ENCODE results near the gene GEMIN5.
"Not testable (repeated sequence)": the region's sequence is repeated elsewhere in the genome, so short reads cannot be mapped to it uniquely, and the experiment has no call there.

The GEMIN5 gene

GRCh38 chr5:154937718-154938466, at the start of gene GEMIN5:
Gene GEMIN5 (minus strand): TSS chr5:154938211. CDS start chr5:154938133, 78 bp downstream.
- Mint-ChIP-seq H3K36me3 (ENCODE audit: low read depth) (peaks cover 38% of the 10 kb centered on the region), H3K4me1 (ENCODE audit: low read depth) (peaks cover 21% of the 10 kb centered on the region)
- intact Hi-C loops (cut with micrococcal nuclease) = loop anchor here (2.0 to 10.0 kb wide), 2 partner anchors 79 to 183 kb away; partner anchors contain the start of genes CNOT8 and LARP1

GRCh38 chr5:154986151-154986550, 48.1 kb upstream of the GEMIN5 start:
- H3K4me3 Mint-ChIP-seq = no peak overlapping the region
- no peaks in the 10 kb centered on the region for H3K36me3 Mint-ChIP-seq (ENCODE audit: low read depth)
- peaks cover 5% of the 10 kb centered on the region for H3K4me1 Mint-ChIP-seq (ENCODE audit: low read depth)
- no peak overlapping the region for H3K27ac Mint-ChIP-seq
- no peaks in the 10 kb centered on the region for H3K9me3 Mint-ChIP-seq
- intact Hi-C loops (cut with micrococcal nuclease) = no loop called here
- H3K27me3 Mint-ChIP-seq = peaks cover 14% of the 10 kb centered on the region

More at GRCh38 chr5:154937718-154938466, at the start of gene GEMIN5:
- Mint-ChIP-seq H3K27me3 (no peaks in the 10 kb centered on the region), H3K27ac (peak within 1 kb of the TSS; percentile 80), H3K9me3 (no peaks in the 10 kb centered on the region), H3K4me3 (peak within 1 kb of the TSS; percentile 86)

- H3K4me3 Mint-ChIP-seq = no peak overlapping the region
- H3K9me3 Mint-ChIP-seq = no peaks in the 10 kb centered on the region
- no peak overlapping the region for H3K27ac Mint-ChIP-seq
- intact Hi-C loops (cut with micrococcal nuclease) = no loop called here
- H3K4me1 Mint-ChIP-seq (ENCODE audit: low read depth) = no peaks in the 10 kb centered on the region
- peaks cover 11% of the 10 kb centered on the region for H3K27me3 Mint-ChIP-seq
- no peaks in the 10 kb centered on the region for H3K36me3 Mint-ChIP-seq (ENCODE audit: low read depth)
Observed at GRCh38 chr5:154984946-154985516, 47.0 kb upstream of the GEMIN5 start.

GRCh38 chr5:154978294-154978693, 40.3 kb upstream of the GEMIN5 start:
- H3K27ac Mint-ChIP-seq; H3K27me3 Mint-ChIP-seq; H3K4me3 Mint-ChIP-seq; H3K36me3 Mint-ChIP-seq (ENCODE audit: low read depth); intact Hi-C loops (cut with micrococcal nuclease); H3K9me3 Mint-ChIP-seq: not testable (repeated sequence)
- H3K4me1 Mint-ChIP-seq (ENCODE audit: low read depth) = peaks cover 13% of the 10 kb centered on the region

GRCh38 chr5:154977409-154977808, 39.4 kb upstream of the GEMIN5 start:
- Mint-ChIP-seq H3K9me3 (no peaks in the 10 kb centered on the region), H3K4me1 (ENCODE audit: low read depth) (peaks cover 13% of the 10 kb centered on the region), H3K4me3 (no peak overlapping the region), H3K27ac (no peak overlapping the region), H3K36me3 (ENCODE audit: low read depth) (no peaks in the 10 kb centered on the region), H3K27me3 (no peaks in the 10 kb centered on the region)
- intact Hi-C loops (cut with micrococcal nuclease) = no loop called here

GRCh38 chr5:154976082-154976481, 38.1 kb upstream of the GEMIN5 start:
- not testable (repeated sequence) for H3K36me3 Mint-ChIP-seq (ENCODE audit: low read depth); H3K4me3 Mint-ChIP-seq; H3K27me3 Mint-ChIP-seq

GRCh38 chr5:154972476-154973080, 34.6 kb upstream of the GEMIN5 start:
- Mint-ChIP-seq H3K4me1 (ENCODE audit: low read depth) (peaks cover 23% of the 10 kb centered on the region), H3K9me3 (no peaks in the 10 kb centered on the region), H3K27ac (no peak overlapping the region), H3K4me3 (no peak overlapping the region), H3K36me3 (ENCODE audit: low read depth) (peaks cover 12% of the 10 kb centered on the region), H3K27me3 (no peaks in the 10 kb centered on the region)
- intact Hi-C loops (cut with micrococcal nuclease) = loop anchor here (2.0 kb wide), 1 partner anchor 32 kb away; no protein-coding TSS in a partner anchor

More at GRCh38 chr5:154976082-154976481, 38.1 kb upstream of the GEMIN5 start:
- H3K27ac Mint-ChIP-seq; intact Hi-C loops (cut with micrococcal nuclease); H3K9me3 Mint-ChIP-seq: not testable (repeated sequence)
- H3K4me1 Mint-ChIP-seq (ENCODE audit: low read depth) = peaks cover 13% of the 10 kb centered on the region

- Mint-ChIP-seq H3K27me3 (no peaks in the 10 kb centered on the region), H3K36me3 (ENCODE audit: low read depth) (peaks cover 19% of the 10 kb centered on the region)
Observed at GRCh38 chr5:154971501-154971900, 33.5 kb upstream of the GEMIN5 start.

GRCh38 chr5:154970759-154971158, 32.7 kb upstream of the GEMIN5 start:
- Mint-ChIP-seq H3K27ac (no peak overlapping the region), H3K4me1 (ENCODE audit: low read depth) (peaks cover 18% of the 10 kb centered on the region), H3K27me3 (no peaks in the 10 kb centered on the region), H3K4me3 (no peak overlapping the region), H3K36me3 (ENCODE audit: low read depth) (peaks cover 27% of the 10 kb centered on the region), H3K9me3 (no peaks in the 10 kb centered on the region)
- intact Hi-C loops (cut with micrococcal nuclease) = no loop called here

More at GRCh38 chr5:154971501-154971900, 33.5 kb upstream of the GEMIN5 start:
- Mint-ChIP-seq H3K4me3 (no peak overlapping the region), H3K4me1 (ENCODE audit: low read depth) (peaks cover 13% of the 10 kb centered on the region), H3K9me3 (no peaks in the 10 kb centered on the region), H3K27ac (no peak overlapping the region)
- intact Hi-C loops (cut with micrococcal nuclease) = no loop called here

GRCh38 chr5:154968953-154969352, 30.9 kb upstream of the GEMIN5 start:
- Mint-ChIP-seq H3K4me3 (no peak overlapping the region), H3K27ac (no peak overlapping the region), H3K27me3 (no peaks in the 10 kb centered on the region), H3K4me1 (ENCODE audit: low read depth) (peaks cover 18% of the 10 kb centered on the region), H3K9me3 (no peaks in the 10 kb centered on the region), H3K36me3 (ENCODE audit: low read depth) (peaks cover 44% of the 10 kb centered on the region)
- intact Hi-C loops (cut with micrococcal nuclease) = no loop called here

- no peaks in the 10 kb centered on the region for H3K9me3 Mint-ChIP-seq
- H3K4me3 Mint-ChIP-seq = no peak overlapping the region
- peaks cover 50% of the 10 kb centered on the region for H3K36me3 Mint-ChIP-seq (ENCODE audit: low read depth)
- intact Hi-C loops (cut with micrococcal nuclease) = no loop called here
- H3K27me3 Mint-ChIP-seq = no peaks in the 10 kb centered on the region
- no peak overlapping the region for H3K27ac Mint-ChIP-seq
- H3K4me1 Mint-ChIP-seq (ENCODE audit: low read depth) = peaks cover 18% of the 10 kb centered on the region
Observed at GRCh38 chr5:154967421-154968024, 29.5 kb upstream of the GEMIN5 start.

- Mint-ChIP-seq H3K27me3 (no peaks in the 10 kb centered on the region), H3K9me3 (no peaks in the 10 kb centered on the region), H3K27ac (peak overlapping the region; percentile 18), H3K4me1 (ENCODE audit: low read depth) (peaks cover 18% of the 10 kb centered on the region), H3K4me3 (no peak overlapping the region), H3K36me3 (ENCODE audit: low read depth) (peaks cover 50% of the 10 kb centered on the region)
- intact Hi-C loops (cut with micrococcal nuclease) = no loop called here
Observed at GRCh38 chr5:154966874-154967273, 28.9 kb upstream of the GEMIN5 start.

GRCh38 chr5:154966081-154966841, 28.2 kb upstream of the GEMIN5 start:
- Mint-ChIP-seq H3K4me1 (ENCODE audit: low read depth) (peaks cover 18% of the 10 kb centered on the region), H3K27me3 (no peaks in the 10 kb centered on the region), H3K9me3 (no peaks in the 10 kb centered on the region), H3K4me3 (no peak overlapping the region), H3K27ac (peak overlapping the region; percentile 18), H3K36me3 (ENCODE audit: low read depth) (peaks cover 50% of the 10 kb centered on the region)
- intact Hi-C loops (cut with micrococcal nuclease) = no loop called here

All from dendritic cell treated with granulocyte-macrophage colony-stimulating factor and Interleukin-4, amounts not matched to agents 40 ng/mL and 50 ng/mL, for 4 days (primary cell).